Measurements from ENCODE around the gene BPTF. TPM values are rescaled to one million over a fixed set of nuclear protein-coding genes. Genes with fewer than 3 reads are reported as not detected.

The BPTF gene
- total and polyA plus RNA-seq, 2 of the 13 experiments (the other 11 are each of a cell fraction or from before 2014, with no cell fraction given) = 43.5 to 66.1 TPM

DNA sequence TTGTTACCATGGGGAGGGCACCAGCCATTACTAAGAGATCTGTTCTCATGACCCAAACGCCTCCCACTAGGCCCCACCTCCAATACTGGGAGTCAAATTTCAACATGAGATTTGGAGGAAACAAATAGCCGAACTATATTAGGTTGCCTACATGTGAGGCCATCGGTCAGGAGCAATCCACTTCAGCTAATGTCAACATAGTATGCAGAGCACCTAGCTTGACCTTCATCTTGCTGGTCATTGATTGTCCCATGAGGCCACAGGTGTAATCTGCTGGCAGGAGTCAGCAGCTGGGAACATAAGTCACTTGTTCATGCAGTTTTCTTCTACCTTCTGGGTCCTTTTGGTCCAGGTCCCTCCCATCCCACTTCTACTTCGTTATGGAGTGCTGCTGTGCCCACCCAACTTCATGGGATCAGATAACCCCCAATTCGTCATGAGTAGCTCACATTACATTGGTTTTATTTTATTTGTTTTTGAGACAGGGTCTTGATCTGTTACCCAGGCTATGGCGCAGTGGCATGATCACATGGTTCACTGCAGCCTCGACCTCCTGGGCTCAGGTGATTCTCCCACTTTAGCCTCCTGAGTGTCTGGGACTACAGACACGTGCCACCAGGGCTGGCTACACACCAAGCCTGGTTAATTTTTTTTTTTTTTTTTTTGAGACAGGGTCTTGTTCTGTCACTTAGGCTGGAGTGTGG lies 204.4 kb downstream of the BPTF start (continued):
- TF ChIP-seq, protein P1, sequence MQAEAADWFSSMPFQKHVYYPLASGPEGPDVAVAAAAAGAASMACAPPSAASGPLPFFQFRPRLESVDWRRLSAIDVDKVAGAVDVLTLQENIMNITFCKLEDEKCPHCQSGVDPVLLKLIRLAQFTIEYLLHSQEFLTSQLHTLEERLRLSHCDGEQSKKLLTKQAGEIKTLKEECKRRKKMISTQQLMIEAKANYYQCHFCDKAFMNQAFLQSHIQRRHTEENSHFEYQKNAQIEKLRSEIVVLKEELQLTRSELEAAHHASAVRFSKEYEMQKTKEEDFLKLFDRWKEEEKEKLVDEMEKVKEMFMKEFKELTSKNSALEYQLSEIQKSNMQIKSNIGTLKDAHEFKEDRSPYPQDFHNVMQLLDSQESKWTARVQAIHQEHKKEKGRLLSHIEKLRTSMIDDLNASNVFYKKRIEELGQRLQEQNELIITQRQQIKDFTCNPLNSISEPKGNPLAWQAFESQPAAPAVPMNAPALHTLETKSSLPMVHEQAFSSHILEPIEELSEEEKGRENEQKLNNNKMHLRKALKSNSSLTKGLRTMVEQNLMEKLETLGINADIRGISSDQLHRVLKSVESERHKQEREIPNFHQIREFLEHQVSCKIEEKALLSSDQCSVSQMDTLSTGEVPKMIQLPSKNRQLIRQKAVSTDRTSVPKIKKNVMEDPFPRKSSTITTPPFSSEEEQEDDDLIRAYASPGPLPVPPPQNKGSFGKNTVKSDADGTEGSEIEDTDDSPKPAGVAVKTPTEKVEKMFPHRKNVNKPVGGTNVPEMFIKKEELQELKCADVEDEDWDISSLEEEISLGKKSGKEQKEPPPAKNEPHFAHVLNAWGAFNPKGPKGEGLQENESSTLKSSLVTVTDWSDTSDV (CRISPR knock-in tag; IDR thresholded peaks at IDR 0.05) = no peak
- TF ChIP-seq IKZF1 (IDR thresholded peaks at IDR 0.05) (no peak), PCBP2 (optimal IDR thresholded peaks at IDR 0.05; ENCODE audit: low read depth, low read length, poor library complexity, severe bottlenecking) (no peak), SYNCRIP (IDR thresholded peaks at IDR 0.05; ENCODE audit: insufficient read depth, low read depth, low read length) (no peak), BCL3 (CRISPR knock-in tag; IDR thresholded peaks at IDR 0.05) (no peak), ZNF331 (CRISPR knock-in tag; IDR thresholded peaks at IDR 0.05) (peak; percentile 93), RFX3 (CRISPR knock-in tag; IDR thresholded peaks at IDR 0.05) (no peak), YEATS2 (CRISPR knock-in tag; IDR thresholded peaks at IDR 0.05; ENCODE audit: borderline replicate concordance) (peak; percentile 58; the same call in 1 of the 2 replicates), CBX2 (IDR thresholded peaks at IDR 0.05; ENCODE audit: low read depth, low read length) (no peak), CBX2 (CRISPR knock-in tag; IDR thresholded peaks at IDR 0.05; ENCODE audit: low read depth) (no peak), ZNF446 (CRISPR knock-in tag; IDR thresholded peaks at IDR 0.05) (no peak), ZC3H4 (CRISPR knock-in tag; IDR thresholded peaks at IDR 0.05; ENCODE audit: borderline replicate concordance) (no peak), CENPX (CRISPR knock-in tag; IDR thresholded peaks at IDR 0.05) (no peak), ZNF230 (CRISPR knock-in tag; IDR thresholded peaks at IDR 0.05) (0 out of 2 replicates have a peak, but pooled peaks have one; percentile 72), CC2D1A (CRISPR knock-in tag; IDR thresholded peaks at IDR 0.05) (no peak), ZNF720 (CRISPR knock-in tag; IDR thresholded peaks at IDR 0.05) (no peak), HCFC1 (IDR thresholded peaks at IDR 0.05; ENCODE audit: low read depth, low read length) (0 out of 2 replicates have a peak, but pooled peaks have one; percentile 20)
- TF ChIP-seq, protein P2, sequence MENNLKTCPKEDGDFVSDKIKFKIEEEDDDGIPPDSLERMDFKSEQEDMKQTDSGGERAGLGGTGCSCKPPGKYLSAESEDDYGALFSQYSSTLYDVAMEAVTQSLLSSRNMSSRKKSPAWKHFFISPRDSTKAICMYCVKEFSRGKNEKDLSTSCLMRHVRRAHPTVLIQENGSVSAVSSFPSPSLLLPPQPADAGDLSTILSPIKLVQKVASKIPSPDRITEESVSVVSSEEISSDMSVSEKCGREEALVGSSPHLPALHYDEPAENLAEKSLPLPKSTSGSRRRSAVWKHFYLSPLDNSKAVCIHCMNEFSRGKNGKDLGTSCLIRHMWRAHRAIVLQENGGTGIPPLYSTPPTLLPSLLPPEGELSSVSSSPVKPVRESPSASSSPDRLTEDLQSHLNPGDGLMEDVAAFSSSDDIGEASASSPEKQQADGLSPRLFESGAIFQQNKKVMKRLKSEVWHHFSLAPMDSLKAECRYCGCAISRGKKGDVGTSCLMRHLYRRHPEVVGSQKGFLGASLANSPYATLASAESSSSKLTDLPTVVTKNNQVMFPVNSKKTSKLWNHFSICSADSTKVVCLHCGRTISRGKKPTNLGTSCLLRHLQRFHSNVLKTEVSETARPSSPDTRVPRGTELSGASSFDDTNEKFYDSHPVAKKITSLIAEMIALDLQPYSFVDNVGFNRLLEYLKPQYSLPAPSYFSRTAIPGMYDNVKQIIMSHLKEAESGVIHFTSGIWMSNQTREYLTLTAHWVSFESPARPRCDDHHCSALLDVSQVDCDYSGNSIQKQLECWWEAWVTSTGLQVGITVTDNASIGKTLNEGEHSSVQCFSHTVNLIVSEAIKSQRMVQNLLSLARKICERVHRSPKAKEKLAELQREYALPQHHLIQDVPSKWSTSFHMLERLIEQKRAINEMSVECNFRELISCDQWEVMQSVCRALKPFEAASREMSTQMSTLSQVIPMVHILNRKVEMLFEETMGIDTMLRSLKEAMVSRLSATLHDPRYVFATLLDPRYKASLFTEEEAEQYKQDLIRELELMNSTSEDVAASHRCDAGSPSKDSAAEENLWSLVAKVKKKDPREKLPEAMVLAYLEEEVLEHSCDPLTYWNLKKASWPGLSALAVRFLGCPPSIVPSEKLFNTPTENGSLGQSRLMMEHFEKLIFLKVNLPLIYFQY (CRISPR knock-in tag; IDR thresholded peaks at IDR 0.05; ENCODE audit: borderline replicate concordance) = peak; percentile 91
- TF ChIP-seq, protein P3, sequence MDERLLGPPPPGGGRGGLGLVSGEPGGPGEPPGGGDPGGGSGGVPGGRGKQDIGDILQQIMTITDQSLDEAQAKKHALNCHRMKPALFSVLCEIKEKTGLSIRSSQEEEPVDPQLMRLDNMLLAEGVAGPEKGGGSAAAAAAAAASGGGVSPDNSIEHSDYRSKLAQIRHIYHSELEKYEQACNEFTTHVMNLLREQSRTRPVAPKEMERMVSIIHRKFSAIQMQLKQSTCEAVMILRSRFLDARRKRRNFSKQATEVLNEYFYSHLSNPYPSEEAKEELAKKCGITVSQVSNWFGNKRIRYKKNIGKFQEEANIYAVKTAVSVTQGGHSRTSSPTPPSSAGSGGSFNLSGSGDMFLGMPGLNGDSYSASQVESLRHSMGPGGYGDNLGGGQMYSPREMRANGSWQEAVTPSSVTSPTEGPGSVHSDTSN (CRISPR knock-in tag; IDR thresholded peaks at IDR 0.05) = no peak; the same call in 1 of the 2 replicates
- TF ChIP-seq, protein P4, sequence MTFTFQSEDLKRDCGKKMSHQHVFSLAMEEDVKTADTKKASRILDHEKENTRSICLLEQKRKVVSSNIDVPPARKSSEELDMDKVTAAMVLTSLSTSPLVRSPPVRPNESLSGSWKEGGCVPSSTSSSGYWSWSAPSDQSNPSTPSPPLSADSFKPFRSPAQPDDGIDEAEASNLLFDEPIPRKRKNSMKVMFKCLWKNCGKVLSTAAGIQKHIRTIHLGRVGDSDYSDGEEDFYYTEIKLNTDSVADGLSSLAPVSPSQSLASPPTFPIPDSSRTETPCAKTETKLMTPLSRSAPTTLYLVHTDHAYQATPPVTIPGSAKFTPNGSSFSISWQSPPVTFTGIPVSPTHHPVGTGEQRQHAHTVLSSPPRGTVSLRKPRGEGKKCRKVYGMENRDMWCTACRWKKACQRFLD (CRISPR knock-in tag; IDR thresholded peaks at IDR 0.05; ENCODE audit: borderline replicate concordance) = 0 out of 2 replicates have a peak, but pooled peaks have one; percentile 42

All from HepG2 (cell line).